HEK293 (cell line): Measurements from ENCODE around the gene SMAD2.

Experiments
- CTCF ChIA-PET: fragments of 350-600 bp; formaldehyde crosslinking; extraction: SDS; loops from one replicate; lab custom pipeline; 2021; ENCODE audit warnings: antibody characterized with exemption; lab: Yijun Ruan, JAX
- POLR2A ChIA-PET: fragments of 300-600 bp; formaldehyde crosslinking; extraction: SDS; loops from one replicate; lab custom pipeline; 2020; ENCODE audit warnings: antibody characterized with exemption, inconsistent platforms; lab: Yijun Ruan, JAX
- H3K27ac ChIP-seq: fragments of 200-500 bp; sonication (Bioruptor generic); 2 replicates; pipeline ENCODE4 v1.5.1; 2014; ENCODE audit warnings: low read depth, low read length, control low read depth, inconsistent platforms; ENCODE audit errors: extremely low read depth
- H3K36me3 ChIP-seq, 2 experiments: fragments of 200-500 bp in 1 of 2; sonication (Bioruptor generic) in 1 of 2; 1 replicate in 1 of 2; 2 replicates in 1 of 2; pipeline ENCODE4 v1.5.1; 2014 to 2017; ENCODE audit warnings: inconsistent platforms in 2 of 2, low read length in 2 of 2; ENCODE audit not compliant: control insufficient read depth in 2 of 2, insufficient read depth in 1 of 2
- H3K4me1 ChIP-seq: fragments of 200-500 bp; sonication (Bioruptor generic); 2 replicates; pipeline ENCODE4 v1.5.1; 2014; ENCODE audit warnings: mild to moderate bottlenecking, low read length, inconsistent platforms; ENCODE audit not compliant: control insufficient read depth, insufficient read depth
- H3K4me3 ChIP-seq: 2 replicates; pipeline ENCODE4 v1.5.1; 2011; ENCODE audit warnings: low read depth, mild to moderate bottlenecking, control low read depth, low read length, moderate library complexity
- H3K9me3 ChIP-seq: fragments of 200-500 bp; sonication (Bioruptor generic); 2 replicates; pipeline ENCODE4 v1.5.1; 2014; ENCODE audit warnings: low read depth, low read length, inconsistent platforms; ENCODE audit not compliant: control insufficient read depth, insufficient read depth
- BCL11A ChIP-seq: fragments of 450-650 bp; formaldehyde crosslinking; IDR thresholded peaks from 2 replicates; pipeline ENCODE4 v1.5.1; 2016; ENCODE audit warnings: low read depth, missing biosample characterization, missing genetic modification characterization
- BCL11B ChIP-seq: fragments of 450-650 bp; formaldehyde crosslinking; IDR thresholded peaks from 2 replicates; pipeline ENCODE4 v1.5.1; 2016; ENCODE audit warnings: low read depth, missing biosample characterization, missing genetic modification characterization
- CTCF ChIP-seq: fragments of 450-650 bp; formaldehyde crosslinking; IDR thresholded peaks from 2 replicates; pipeline ENCODE4 v1.5.1; 2016; ENCODE audit warnings: missing biosample characterization, missing genetic modification characterization
- GLIS1 ChIP-seq: fragments of 450-650 bp; formaldehyde crosslinking; IDR thresholded peaks from 2 replicates; pipeline ENCODE4 v1.5.1; 2016; ENCODE audit warnings: missing biosample characterization, missing genetic modification characterization
- GLIS2 ChIP-seq: fragments of 450-650 bp; formaldehyde crosslinking; IDR thresholded peaks from 2 replicates; pipeline ENCODE4 v1.5.1; 2016; ENCODE audit warnings: missing biosample characterization, missing genetic modification characterization
- SP2 ChIP-seq: fragments of 450-650 bp; formaldehyde crosslinking; IDR thresholded peaks from 2 replicates; pipeline ENCODE4 v1.5.1; 2016; ENCODE audit warnings: missing biosample characterization, missing genetic modification characterization
- TRIM28 ChIP-seq: IDR thresholded peaks from 2 replicates; pipeline ENCODE4 v1.6.1; 2011; ENCODE audit warnings: low read length, control low read depth, borderline replicate concordance
- ZBTB20 ChIP-seq: fragments of 450-650 bp; formaldehyde crosslinking; IDR thresholded peaks from 2 replicates; pipeline ENCODE4 v1.5.1; 2016; ENCODE audit warnings: missing biosample characterization, missing genetic modification characterization
- ZFP41 ChIP-seq: fragments of 450-650 bp; formaldehyde crosslinking; IDR thresholded peaks from 2 replicates; pipeline ENCODE4 v1.5.1; 2016; ENCODE audit warnings: missing biosample characterization, missing genetic modification characterization, borderline replicate concordance
- ZNF2 ChIP-seq: fragments of 450-650 bp; formaldehyde crosslinking; IDR thresholded peaks from 2 replicates; pipeline ENCODE4 v1.5.1; 2016; ENCODE audit warnings: missing biosample characterization, missing genetic modification characterization
- ZNF280C ChIP-seq: fragments of 450-650 bp; formaldehyde crosslinking; IDR thresholded peaks from 2 replicates; pipeline ENCODE4 v1.5.1; 2016; ENCODE audit warnings: missing biosample characterization, missing genetic modification characterization
- ZNF362 ChIP-seq: fragments of 450-650 bp; formaldehyde crosslinking; IDR thresholded peaks from 2 replicates; pipeline ENCODE4 v1.5.1; 2016; ENCODE audit warnings: missing biosample characterization, missing genetic modification characterization
- ZNF37A ChIP-seq: fragments of 450-650 bp; IDR thresholded peaks from 2 replicates; pipeline ENCODE4 v1.5.1; 2018; ENCODE audit warnings: missing biosample characterization, missing genetic modification characterization
- ZNF473 ChIP-seq: fragments of 450-650 bp; formaldehyde crosslinking; IDR thresholded peaks from 2 replicates; pipeline ENCODE4 v1.5.1; 2017; ENCODE audit warnings: missing biosample characterization, missing genetic modification characterization
- ZNF518A ChIP-seq: fragments of 450-650 bp; formaldehyde crosslinking; conservative IDR thresholded peaks from 2 replicates; pipeline ENCODE4 v1.5.1; 2016; ENCODE audit warnings: low read depth, missing biosample characterization, missing genetic modification characterization
- ZNF544 ChIP-seq: fragments of 450-650 bp; formaldehyde crosslinking; IDR thresholded peaks from 2 replicates; pipeline ENCODE4 v1.5.0; 2017; ENCODE audit warnings: missing biosample characterization, missing genetic modification characterization
- ZNF571 ChIP-seq: fragments of 450-650 bp; formaldehyde crosslinking; IDR thresholded peaks from 2 replicates; pipeline ENCODE4 v1.5.0; 2017; ENCODE audit warnings: missing biosample characterization, missing genetic modification characterization
- ZNF600 ChIP-seq: fragments of 450-650 bp; formaldehyde crosslinking; IDR thresholded peaks from 2 replicates; pipeline ENCODE4 v1.5.1; 2016; ENCODE audit warnings: missing biosample characterization, missing genetic modification characterization
- ZNF629 ChIP-seq: fragments of 450-650 bp; formaldehyde crosslinking; IDR thresholded peaks from 2 replicates; pipeline ENCODE4 v1.5.1; 2017; ENCODE audit warnings: missing biosample characterization, missing genetic modification characterization
- ZNF792 ChIP-seq: fragments of 450-650 bp; formaldehyde crosslinking; IDR thresholded peaks from 2 replicates; pipeline ENCODE4 v1.5.1; 2016; ENCODE audit warnings: missing biosample characterization, missing genetic modification characterization
- TF ChIP-seq, protein P1 (sequence below): fragments of 450-650 bp; formaldehyde crosslinking; IDR thresholded peaks from 2 replicates; pipeline ENCODE4 v1.5.1; 2017; ENCODE audit warnings: missing biosample characterization, missing genetic modification characterization
- TF ChIP-seq, protein P2 (sequence below): IDR thresholded peaks from 2 replicates; pipeline ENCODE4 v1.6.1; 2011; ENCODE audit warnings: mild to moderate bottlenecking, low read depth, low read length, borderline replicate concordance

The SMAD2 gene

DNA sequence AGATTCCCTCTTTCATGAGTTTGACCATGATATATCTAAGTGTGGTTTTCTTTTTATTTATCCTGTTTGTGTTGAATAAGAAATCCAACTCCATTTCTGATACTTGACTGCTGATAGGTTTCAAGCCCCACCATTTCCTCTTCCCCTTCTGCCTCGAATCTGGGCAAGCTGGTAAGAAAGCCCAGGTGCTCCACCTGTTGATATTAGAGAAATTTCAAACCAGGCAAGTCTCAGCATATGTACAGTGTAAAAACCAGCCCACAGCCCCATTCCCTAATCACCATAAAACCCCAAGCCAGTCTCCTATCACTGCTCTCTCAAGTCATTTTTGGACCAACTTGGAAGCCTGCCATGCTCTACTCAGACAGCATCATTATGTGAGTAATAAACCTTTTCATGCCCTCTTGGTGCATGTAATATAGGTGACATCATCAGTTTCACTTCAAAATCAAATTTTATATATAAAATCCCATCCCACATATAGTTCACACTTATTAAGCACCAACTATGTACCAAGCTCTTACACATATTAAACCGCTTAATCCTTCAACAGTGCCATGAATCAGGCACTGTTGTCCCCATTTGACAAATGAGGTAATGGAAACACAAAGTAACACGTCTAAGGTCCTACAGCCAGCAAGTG lies 46.6 kb downstream of the SMAD2 start (continued):
- TF ChIP-seq ZBTB20, result no peak
- TF ChIP-seq GLIS1, result peak; percentile 30; the same call in 1 of the 2 replicates
- TF ChIP-seq ZNF629, result peak; percentile 91
- TF ChIP-seq ZNF792, result peak; percentile 97
- 0 out of 2 replicates have a peak, but pooled peaks have one; percentile 10 for TF ChIP-seq GLIS2
- TF ChIP-seq, protein P1, sequence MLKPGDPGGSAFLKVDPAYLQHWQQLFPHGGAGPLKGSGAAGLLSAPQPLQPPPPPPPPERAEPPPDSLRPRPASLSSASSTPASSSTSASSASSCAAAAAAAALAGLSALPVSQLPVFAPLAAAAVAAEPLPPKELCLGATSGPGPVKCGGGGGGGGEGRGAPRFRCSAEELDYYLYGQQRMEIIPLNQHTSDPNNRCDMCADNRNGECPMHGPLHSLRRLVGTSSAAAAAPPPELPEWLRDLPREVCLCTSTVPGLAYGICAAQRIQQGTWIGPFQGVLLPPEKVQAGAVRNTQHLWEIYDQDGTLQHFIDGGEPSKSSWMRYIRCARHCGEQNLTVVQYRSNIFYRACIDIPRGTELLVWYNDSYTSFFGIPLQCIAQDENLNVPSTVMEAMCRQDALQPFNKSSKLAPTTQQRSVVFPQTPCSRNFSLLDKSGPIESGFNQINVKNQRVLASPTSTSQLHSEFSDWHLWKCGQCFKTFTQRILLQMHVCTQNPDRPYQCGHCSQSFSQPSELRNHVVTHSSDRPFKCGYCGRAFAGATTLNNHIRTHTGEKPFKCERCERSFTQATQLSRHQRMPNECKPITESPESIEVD (tag by site-specific recombination), result peak; percentile 85
- peak; percentile 43; the same call in 1 of the 2 replicates for TF ChIP-seq CTCF (tag by site-specific recombination)
- TF ChIP-seq, protein P2, sequence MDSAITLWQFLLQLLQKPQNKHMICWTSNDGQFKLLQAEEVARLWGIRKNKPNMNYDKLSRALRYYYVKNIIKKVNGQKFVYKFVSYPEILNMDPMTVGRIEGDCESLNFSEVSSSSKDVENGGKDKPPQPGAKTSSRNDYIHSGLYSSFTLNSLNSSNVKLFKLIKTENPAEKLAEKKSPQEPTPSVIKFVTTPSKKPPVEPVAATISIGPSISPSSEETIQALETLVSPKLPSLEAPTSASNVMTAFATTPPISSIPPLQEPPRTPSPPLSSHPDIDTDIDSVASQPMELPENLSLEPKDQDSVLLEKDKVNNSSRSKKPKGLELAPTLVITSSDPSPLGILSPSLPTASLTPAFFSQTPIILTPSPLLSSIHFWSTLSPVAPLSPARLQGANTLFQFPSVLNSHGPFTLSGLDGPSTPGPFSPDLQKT, result no peak
- TF ChIP-seq BCL11A (tag by site-specific recombination), result no peak
- TF ChIP-seq ZFP41 (tag by site-specific recombination), result no peak
- peak; percentile 27; the same call in 1 of the 2 replicates for TF ChIP-seq ZNF600 (tag by site-specific recombination)

- CTCF ChIA-PET, result interaction anchor here (1.0 to 1.6 kb wide), 2 partner anchors 58 to 110 kb away, joined by 4 to 6 read pairs; no protein-coding TSS in a partner anchor
- Histone ChIP-seq H3K4me1 (peaks cover 18% of the 10 kb centered on the region), H3K4me3 (no peak overlapping the region), H3K27ac (no peak overlapping the region), H3K9me3 (no peaks in the 10 kb centered on the region), H3K36me3 (peaks cover 3% of the 10 kb centered on the region in 2 experiments; a peak in 2 of 3 replicates)
- POLR2A ChIA-PET, result no interaction called here
- TF ChIP-seq TRIM28 (no peak), ZNF2 (tag by site-specific recombination) (no peak), SP2 (no peak), ZNF544 (tag by site-specific recombination) (no peak), ZNF473 (tag by site-specific recombination) (no peak), ZFP41 (tag by site-specific recombination) (no peak), ZNF571 (no peak), ZNF37A (tag by site-specific recombination) (no peak), BCL11B (no peak), ZNF518A (tag by site-specific recombination) (no peak), ZNF280C (tag by site-specific recombination) (no peak), ZNF362 (tag by site-specific recombination) (no peak)
- TF ChIP-seq, protein P2, result no peak
Measured at GRCh38 chr18:47882641-47883040, 47.8 kb downstream of the SMAD2 start.
